LNCAP (cell line): ENCODE results near the gene ZBED1.

Experiments
- TF ChIP-seq, protein P1 (sequence below): fragments of 450-650 bp; IDR thresholded peaks from 2 replicates; pipeline ENCODE4 v1.5.1; 2017; ENCODE audit warnings: mild to moderate bottlenecking

Gene ZBED1

DNA sequence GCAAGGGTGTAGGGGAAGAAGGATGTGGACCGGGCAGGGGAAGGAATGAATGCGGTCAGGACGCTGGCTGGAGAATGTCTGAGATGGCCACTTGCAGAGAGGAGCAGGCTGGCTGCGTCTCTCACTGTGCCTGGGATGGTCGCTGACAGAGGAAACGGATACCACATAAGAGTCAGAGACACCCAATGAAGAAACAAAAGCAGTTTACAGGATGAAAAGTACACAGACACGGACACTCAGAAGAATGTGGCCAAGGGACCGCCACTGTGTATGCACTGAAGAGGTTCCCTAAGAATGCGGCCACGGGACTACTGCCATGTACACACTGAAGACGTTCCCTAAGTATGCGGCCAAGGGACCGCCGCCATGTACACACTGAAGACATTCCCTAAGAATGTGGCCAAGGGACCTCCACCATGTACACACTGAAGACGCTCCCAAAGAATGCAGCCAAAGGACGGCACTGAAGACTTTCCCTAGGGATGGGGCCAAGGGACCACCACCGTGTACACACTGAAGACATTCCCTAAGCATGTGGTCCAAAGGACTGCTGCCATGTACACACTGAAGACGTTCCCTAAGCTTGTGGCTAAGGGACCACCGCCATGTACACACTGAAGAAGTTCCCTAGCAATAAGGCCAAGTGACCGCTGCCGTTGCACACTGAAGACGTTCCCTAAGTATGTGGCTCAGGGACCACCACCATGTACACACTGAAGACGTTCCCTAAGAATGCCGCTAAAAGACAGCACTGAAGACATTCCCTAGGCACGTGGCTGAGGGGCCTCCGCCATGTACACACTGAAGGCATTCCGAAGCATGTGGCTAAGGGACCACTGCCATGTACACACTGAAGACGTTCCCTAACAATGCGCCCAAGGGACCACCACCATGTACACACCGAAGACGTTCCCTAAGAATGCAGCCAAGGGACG is 32.2 kb downstream of the ZBED1 start:
- TF ChIP-seq, protein P1, sequence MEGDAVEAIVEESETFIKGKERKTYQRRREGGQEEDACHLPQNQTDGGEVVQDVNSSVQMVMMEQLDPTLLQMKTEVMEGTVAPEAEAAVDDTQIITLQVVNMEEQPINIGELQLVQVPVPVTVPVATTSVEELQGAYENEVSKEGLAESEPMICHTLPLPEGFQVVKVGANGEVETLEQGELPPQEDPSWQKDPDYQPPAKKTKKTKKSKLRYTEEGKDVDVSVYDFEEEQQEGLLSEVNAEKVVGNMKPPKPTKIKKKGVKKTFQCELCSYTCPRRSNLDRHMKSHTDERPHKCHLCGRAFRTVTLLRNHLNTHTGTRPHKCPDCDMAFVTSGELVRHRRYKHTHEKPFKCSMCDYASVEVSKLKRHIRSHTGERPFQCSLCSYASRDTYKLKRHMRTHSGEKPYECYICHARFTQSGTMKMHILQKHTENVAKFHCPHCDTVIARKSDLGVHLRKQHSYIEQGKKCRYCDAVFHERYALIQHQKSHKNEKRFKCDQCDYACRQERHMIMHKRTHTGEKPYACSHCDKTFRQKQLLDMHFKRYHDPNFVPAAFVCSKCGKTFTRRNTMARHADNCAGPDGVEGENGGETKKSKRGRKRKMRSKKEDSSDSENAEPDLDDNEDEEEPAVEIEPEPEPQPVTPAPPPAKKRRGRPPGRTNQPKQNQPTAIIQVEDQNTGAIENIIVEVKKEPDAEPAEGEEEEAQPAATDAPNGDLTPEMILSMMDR, result no peak

DNA sequence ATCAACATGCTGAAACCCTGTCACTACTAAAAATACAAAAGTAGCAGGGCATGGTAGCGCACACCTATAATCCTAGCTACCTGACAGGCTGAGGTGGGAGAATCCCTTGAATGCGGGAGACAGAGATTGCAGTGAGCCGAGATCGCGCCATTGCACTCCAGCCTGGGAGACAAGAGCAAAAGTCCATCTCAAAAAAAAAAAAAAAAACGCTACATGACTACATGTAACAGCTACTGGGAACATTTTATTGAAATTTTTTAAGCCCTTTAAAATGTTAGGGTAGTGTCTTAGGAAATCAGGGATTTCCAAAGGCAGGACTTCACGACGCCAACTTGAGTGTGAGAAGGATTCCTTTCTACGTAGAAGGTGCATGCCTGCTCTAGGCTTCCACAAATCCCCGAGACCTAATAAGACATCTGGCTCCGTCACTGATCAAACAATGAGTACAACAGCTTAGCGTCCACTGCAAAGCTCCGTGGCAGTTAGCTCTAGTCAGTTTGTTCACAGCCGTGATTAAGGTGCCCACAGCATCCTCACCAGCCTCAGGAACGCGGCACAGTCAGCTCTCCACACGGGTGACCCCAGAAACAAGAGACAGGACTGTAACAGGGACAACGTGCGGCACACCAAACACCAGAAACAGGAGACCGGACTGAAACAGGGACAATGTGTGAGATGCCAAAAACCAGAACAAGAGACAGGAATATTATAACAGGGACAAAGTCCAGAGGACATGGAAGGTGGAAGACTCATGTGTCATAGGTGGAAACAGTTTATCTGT is 33.7 kb downstream of the ZBED1 start:
- TF ChIP-seq, protein P1, result no peak

DNA sequence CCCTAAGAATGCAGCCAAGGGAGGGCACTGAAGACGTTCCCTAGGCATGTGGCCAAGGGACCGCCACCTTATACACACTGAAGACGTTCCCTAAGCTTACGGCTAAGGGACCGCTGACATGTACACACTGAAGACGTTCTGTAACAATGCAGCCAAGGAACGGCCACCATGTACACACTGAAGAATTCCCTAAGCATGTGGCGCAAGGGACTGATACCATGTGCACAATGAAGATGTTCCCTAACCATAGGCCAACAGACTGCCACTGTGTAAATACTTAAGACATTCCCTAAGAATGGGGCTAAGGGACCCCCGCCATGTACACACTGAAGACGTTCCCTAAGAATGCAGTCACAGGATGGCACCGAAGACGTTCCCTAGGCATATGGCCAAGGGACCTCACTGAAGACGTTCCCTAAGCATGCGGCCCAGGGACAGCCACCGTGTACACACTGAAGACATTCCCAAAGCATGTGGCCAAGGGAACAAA is 36.1 kb downstream of the ZBED1 start:
- TF ChIP-seq, protein P1, result no peak

DNA sequence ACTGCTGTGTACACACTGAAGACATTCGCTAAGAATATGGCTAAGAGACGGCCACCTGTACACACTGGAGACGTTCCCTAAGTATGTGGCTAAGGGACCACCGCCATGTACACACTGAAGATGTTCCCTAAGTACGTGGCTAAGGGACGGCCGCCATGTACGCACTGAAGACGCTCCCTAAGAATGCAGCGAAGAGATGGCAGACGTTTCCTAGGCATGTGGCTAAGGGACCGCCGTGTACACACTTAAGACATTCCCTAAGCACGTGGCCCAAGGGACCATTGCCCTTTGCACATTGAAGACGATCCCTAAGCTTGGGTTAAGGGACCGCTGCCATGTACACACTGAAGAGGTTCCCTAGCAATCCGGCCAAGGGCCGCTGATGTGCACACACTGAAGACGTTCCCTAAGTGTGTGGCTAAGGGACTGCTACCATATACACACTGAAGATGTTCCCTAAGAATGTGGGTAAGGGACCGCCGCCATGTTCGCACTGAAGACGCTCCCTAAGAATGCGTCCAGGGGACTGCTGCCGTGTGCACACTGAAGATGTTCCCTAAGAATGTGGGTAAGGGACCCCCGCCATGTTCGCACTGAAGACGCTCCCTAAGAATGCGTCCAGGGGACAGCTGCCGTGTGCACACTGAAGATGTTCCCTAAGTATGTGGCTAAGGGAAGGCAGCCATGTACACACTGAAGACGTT is 36.7 kb downstream of the ZBED1 start:
- TF ChIP-seq, protein P1, result no peak

DNA sequence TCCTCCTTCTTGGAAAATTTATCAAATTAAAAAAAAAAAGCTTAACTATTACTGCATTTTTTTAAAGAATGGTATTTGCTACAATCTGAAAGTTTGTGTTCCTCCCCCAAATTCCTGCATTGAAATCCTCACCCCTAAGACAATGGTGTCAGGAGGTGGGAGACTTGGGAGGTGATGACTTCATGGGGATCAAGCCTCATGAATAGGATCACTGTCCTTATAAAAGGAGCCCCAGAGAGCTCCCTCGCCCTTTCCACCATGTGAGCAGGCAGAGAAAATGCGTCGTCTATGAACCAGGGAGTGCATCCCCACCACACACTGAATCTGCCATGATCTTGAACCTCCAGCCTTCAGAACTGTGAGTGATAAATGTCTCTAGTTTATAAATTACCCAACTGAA is 38.0 kb downstream of the ZBED1 start:
- TF ChIP-seq, protein P1, result no peak

DNA sequence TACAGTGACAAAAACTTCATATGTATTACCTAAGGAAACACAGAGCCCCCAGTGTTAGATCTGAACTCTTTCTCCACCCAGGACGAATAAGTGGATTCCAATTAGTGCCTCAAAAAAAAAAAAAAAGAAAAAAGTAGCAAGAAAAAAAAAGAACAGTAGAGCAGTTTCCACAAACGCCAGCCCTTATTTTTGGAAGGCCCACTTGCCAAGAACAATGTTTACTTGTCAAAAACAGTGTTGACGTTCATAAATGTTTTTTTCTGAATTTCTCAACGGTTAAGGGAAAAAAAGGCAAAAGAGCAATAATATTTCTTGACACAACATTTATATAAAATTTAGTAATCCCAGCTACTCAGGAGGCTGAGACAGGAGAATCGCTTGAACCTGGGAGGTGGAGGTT is 38.7 kb downstream of the ZBED1 start:
- TF ChIP-seq, protein P1, result no peak

DNA sequence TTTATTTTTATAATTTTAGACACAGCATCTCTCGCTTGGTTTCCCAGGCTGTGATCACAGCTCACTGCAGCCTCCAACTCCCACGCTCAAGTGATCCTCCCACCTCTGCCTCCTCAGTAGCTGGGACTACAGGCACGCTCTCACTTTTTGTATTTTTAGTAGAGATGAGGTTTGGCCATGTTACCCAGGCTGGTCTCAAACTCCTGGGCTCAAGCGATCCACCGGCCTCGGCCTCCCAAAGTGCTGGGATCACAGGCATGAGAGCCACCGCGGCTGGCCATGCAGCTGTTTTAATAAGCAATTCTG is 39.1 kb downstream of the ZBED1 start:
- TF ChIP-seq, protein P1, result no peak
